HG03521 (cell line): ENCODE measurements around the gene TNN.
"Not testable (repeated sequence)": the region's sequence is repeated elsewhere in the genome, so short reads cannot be mapped to it uniquely, and the experiment has no call there.

Experiments used
- ATAC-seq: cut with Tn5 transposase; IDR thresholded peaks from one replicate; pipeline ENCODE4 v1.9.1; 2021; ENCODE audit warnings: mild to moderate bottlenecking, moderate library complexity; ENCODE audit not compliant: unreplicated experiment

The TNN gene

DNA sequence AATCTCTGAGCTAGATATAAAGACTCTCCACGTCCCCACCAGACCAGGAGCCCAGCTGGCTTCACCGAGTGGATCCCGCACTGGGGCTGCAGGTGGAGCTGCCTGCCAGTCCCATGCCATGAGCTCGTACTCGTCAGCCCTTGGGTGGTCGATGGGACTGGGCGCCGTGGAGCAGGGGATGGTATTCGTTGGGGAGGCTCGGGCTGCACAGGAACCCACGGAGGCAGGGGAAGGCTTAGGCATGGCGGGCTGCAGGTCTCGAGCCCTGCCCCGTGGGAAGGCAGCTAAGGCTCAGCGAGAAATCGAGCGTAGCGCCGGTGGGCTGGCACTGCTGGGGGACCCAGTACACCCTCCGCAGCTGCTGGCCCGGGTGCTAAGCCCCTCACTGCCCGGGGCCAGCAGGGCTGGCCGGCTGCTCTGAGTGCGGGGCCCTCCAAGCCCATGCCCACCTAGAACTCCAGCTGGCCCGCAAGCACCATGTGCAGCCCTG, 40.7 kb downstream of the TNN start:
- ATAC-seq: not testable (repeated sequence)

DNA sequence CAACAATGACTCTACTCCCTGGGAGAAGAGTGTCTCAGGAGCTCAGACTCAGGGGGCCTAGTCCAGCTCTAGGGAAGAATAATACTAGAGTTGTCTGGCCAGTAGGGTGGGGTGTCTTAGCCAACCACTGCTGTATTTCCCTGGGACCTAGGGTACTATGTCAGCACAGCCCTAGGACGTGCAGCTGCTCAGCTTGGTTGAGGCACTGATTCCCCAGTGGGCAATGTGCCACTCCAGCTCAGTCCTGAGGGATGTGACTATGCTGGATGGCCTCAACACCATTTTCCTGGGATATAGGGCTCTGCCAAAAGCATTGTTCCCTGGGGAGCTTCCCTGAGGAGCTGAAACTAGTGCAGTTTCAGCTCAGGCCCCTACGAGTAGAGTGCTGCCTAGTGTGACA, 47.4 kb downstream of the TNN start:
- no peak for ATAC-seq

DNA sequence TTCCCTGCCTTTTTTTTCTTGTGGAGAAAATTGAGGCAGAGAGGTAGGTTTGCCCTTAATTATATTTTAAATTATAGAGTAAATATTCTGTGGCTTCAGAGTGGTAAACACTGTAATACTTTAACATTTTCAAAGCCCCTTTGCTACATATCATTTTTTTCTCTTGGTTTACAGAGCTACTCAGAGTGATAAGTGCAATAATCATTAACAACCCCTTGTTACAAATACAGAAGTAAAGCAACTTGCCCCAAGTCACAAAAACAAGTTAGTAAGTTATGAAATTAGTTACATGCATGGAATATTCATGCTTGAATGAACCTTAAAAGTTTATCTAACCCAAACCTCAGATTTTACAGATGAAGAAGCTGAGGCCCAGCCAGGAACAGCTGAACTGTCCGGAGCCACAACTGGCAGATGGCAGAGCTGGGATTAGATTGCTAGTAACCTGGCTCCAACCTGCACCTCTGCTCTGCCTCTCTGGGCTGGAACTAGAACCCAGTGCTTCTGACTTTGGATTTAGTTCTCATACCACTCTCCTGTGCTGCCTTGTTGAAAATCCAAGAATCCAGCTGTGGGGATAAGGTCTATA, 48.7 kb downstream of the TNN start:
- ATAC-seq: no peak

DNA sequence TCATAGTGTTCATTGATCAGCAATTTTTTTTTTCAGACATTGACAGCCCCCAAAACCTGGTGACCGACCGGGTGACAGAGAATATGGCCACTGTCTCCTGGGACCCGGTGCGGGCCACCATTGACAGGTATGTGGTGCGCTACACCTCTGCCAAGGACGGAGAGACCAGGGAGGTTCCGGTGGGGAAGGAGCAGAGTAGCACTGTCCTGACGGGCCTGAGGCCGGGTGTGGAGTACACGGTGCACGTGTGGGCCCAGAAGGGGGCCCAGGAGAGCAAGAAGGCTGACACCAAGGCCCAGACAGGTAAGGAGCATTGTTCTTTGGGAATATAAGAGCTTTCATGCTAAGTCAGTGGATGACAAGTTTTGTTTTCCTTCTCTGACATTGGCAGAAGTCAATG, 49.3 kb downstream of the TNN start:
- no peak for ATAC-seq

DNA sequence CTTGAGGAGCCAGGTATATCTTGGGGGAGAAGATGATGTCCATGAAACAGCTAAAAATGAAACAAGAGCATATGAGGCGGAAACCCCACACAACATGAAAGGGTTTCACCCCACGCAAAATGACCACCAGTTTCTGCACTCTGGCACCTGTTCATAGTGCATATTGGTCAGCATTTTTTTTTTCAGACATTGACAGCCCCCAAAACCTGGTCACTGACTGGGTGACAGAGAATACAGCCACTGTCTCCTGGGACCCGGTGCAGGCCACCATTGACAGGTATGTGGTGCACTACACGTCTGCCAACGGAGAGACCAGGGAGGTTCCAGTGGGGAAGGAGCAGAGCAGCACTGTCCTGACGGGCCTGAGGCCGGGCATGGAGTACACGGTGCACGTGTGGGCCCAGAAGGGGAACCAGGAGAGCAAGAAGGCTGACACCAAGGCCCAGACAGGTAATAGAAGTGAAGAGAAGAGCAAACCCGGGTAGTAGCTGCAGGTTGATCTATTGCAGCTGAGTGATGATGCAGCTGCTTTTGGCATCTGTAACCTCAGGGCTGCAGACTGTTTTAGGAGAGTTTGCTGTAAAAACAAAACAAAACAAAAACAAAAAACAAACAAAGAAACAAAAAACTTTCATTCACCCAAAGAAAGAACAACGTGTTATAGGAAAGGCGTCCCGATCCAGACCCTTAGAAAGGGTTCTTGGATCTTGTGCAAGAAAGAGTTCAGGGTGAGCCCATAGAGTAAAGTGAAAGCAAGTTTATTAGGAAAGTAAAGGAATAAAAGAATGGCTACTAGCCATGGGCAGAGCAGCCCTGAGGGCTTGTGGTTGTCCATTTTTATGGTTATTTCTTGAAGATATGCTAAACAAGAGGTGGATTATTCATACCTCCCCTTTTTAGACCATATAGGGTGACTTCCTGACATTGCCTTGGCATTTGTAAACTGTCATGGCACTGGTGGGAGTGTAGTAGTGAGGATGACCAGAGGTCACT, 51.0 kb downstream of the TNN start:
- ATAC-seq: no peak

DNA sequence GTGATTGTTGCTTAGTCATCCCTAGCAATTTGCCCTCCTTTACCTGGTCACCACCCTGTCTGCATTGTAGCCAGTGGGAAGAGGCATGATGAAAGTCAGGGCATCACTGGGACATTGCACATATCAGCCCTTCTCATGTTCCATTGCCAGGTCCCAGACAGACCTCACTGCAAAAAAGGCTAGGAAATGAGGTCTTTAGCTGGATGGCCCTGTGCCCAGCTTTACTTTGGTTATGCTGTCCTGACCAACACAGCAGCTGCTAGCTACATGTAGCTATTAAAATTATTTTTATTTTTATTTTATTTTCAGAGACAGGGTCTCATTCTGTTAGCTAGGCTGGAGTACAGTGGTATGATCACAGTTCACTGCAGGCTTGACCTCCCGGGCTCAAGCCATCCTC, 52.9 kb downstream of the TNN start:
- no peak for ATAC-seq

DNA sequence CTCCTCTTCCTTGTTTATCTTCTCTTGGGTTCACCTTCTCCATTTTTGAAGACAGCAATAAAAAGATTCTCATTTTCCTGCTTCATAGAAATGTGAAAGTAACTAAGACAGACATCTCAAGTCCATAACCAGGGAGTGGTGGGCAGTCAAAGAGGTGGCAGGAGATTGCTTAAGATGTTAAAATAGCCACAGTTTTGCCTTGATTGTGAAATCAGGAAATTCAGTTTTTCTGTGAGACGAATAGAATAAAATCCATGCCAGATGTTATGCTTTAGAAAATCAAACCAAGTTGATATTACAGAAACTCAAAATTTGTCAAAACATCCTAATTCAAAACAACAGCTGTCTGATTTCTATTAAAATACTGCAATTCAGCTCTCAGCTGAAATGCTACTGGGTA, 57.2 kb downstream of the TNN start:
- no peak for ATAC-seq

DNA sequence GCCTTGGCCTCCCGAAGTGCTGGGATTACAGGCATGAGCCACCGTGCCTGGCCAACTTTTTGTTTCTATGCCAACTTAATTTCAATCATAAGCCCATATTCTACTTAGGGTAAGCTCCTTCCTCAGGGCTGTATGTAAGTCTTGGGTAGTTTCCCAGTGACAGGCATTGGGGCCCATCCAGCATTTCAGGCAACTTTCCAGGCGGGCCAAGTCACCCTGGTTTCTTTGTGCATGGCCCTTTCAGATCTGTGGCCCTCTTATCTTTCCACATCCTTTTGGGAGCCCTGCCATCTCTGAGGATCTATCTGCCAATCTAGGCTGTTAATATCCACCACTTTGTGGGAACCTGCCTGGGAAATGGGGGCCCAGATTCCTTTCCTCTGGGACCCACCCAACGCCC, 58.7 kb downstream of the TNN start:
- no peak for ATAC-seq

DNA sequence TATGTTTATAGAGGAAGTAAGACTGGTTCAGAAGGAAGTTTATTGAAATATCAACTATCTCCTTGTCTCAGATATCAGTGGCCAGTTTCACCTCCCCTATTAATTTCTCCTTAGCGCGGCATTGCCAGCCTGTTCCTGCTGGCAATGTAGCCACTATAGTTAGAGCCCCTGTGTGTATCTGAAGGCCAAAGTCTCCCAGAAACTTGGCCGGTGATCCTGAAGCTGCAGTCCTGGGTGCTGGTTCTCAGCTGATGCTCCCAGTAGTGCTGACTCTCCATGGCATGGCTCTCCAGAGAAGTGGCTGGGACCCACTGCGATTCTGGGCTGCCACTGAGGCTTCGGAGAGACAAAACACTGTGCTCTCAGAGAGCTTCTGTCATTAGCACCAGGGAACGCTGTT, 59.9 kb downstream of the TNN start:
- no peak for ATAC-seq

DNA sequence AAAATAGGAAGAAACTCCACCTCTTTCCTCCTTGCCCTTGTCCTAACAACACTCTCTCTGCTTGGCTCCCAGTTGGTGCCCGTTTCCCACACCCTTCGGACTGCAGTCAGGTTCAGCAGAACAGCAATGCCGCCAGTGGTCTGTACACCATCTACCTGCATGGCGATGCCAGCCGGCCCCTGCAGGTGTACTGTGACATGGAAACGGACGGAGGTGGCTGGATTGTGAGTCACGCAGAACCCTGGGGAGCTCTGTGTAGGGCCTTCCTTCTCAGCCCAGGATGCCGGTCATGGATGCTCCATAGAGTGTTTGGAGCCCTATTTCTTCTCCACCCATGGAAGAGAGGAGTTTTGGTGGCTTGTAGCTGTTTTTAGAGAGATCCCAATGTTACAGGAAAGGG, 60.9 kb downstream of the TNN start:
- ATAC-seq: no peak

DNA sequence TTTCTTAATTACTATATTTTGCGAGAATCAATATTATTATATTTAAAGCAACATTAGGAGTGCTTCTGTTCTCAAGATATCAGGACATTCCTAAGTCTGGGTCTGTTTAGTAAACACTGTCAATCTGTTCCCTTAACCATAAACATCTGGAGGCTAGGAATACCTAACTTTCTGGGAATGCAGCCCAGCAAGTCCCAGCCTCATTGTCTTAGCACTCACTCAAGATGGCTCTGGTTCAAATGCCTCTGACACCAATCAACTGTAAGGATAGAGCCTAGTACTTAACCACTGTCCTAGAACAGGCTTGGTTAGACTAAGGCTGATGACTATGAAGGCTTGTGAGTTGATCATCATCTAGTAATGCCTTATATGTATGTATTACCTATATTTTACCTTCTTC, 61.5 kb downstream of the TNN start:
- ATAC-seq: no peak

DNA sequence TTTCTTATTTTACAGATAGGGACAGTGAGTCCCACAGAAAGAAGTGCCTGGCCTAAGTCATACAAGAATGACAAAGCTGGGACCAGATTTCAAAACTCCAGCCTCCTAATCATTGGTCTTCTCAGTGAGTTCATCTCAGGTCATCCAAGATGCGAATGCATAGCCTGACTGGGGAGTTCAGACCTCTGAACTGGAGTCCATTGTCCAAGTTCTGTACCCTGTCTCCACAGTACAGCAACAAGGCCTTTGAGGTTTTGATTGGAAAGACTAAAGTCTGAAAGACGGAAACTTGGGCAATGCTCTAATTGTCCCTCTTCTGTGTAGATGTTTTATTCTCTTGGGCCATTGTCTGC, 62.0 kb downstream of the TNN start:
- ATAC-seq: no peak

DNA sequence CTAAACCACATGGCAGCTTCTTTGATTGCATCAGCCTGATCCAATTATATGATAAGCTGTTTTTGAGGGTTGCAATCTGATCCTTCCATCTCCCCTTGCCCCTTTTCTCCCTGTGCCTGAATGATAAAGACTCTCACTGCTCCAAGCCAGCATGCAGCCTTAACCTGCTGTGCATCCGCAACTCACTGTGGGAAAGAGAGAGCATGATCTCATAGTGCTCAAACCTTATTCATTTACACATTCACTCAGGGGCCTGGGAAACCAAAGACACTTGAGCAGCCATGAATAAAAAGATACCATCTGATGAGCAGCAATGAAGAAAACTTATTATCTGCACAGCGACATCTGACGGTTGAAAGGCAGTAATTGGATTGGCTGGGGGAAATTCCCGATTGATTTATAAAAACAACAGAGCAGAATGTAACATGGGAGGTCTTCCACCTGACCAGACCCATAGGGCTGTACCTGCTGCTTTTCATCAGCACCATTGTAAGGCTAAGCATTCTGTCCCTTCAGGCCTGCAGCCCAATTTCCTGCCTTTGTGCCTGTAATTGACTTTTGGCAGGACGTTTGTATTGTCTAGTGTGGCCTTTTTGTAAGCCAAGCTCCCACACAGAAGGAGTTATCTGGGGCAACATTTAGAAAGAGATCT, 62.5 kb downstream of the TNN start:
- no peak for ATAC-seq

DNA sequence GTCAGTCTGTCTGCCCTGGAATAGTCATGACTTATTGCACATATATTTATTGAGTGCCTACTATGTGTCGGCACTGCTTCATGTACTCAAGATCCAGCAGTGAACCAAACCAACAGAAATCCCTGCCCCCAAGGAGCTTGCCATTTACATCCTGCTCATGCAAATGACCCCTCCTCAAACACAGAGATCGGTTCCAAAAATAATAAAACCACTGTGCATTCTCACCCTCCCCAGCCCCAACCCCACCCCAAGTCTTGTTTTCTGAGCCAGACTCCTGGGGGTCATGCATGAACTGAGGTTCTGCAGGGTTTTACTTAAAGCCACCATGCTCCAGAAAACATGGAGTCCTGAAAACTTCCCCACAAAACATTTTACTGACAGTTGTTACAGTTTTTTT, 63.0 kb downstream of the TNN start:
- ATAC-seq: no peak

DNA sequence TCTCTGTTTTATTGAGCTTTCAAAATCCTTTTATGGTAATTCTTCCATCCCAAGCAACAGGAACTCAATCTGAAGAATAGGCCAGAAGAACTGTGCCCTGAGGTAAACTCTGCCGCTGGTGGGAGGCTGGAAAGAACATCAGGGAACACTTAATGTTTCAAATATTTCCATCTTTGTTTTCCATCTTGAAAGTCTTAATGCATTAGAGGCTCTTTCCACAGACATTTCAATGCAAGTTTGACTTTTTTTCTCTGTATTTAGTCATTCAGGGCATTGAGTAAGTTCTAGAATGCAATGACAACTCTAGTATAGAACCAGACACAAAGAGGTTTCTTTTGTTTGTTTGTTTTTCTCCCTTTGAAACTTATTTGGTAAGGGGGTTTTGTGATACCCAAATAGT, 63.5 kb downstream of the TNN start:
- no peak for ATAC-seq

DNA sequence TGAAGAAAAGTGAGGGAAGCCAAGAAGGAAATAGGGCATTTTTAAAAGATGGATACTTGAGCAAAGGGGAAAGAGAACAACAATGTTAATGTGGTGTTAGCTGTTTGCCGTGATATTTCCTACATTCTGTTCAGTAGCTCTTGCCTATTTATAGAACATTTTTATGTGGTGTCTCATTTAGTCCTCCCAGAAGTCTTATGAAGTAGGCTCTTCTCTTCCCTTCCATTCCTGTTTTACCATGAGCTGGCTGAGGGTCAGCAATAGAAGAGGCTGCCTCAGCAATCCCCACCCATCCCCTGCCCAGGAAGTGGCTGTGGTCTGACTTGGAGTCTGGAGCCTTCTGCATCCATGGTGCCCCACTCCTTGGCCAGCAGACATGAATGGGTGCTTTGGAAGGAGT, 64.8 kb downstream of the TNN start:
- ATAC-seq: no peak

DNA sequence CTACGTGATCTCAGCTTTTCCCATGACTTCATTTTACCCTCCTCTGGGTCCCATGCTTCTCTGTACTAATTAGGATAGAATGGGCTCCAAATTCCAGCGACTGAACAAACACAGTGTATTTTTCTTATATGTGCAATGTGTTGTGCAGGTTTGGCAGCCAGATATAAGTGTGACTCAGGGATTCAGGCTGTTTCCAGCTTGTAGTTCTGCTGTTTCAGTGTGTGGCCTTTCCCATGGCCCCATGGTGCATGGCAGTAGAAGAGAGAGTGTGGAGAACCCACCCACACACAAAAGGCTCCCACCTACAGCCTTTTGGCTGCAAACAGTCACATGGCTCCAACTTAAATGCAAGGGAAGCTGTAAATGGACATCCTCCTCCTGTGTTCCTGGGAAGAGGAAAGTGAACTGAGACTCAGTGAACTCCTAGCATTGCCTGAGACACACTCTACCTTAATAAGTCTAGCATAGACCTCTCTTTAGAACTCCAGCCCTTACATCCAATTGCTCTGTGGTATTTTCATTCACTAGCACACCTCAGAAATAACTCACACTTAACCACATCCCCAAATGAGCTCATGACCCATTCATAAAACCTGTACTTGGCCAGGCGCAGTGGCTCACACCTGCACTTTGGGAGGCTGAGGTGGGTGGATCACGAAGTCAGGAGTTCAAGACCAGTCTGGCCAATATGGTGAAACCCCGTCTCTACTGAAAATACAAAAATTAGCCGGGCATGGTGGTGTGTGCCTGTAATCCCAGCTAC, 66.2 kb downstream of the TNN start:
- no peak for ATAC-seq

DNA sequence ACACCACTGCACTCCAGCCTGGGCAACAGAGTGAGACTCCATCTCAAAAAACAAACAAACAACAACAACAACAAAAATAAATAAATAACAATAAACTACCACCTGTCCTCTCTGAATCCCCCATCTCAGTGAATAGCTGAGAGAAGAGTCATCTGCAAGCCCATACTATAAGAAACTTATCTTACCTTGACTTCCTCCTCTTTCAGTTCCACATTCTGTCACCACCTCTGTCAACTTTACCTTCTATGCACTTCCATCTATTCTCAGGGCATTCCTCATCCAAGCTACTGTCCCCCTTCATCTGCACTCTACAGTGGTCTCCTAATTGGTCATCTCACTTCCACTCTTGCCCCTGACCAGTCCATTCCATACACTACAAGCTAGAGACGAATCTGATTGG, 66.9 kb downstream of the TNN start:
- no peak for ATAC-seq

DNA sequence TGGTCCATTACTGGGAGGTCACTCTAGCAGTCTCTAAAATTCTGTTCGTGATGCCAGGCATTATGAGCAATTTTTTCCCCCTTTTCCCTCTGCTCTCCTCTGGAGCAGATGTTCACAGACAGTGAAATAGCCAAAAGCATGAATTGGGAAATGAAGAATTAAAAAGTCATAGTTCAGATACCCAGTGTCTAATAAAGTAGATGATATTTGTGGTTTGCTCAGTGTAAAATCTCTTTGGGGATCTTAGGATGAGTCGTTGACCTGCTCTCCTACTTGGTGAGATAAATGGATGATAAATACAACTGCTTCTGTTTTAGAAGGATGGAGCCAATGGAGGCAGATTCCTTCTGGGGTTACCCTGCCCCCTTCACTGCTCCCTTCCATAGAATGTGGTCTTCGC, 68.6 kb downstream of the TNN start:
- no peak for ATAC-seq

DNA sequence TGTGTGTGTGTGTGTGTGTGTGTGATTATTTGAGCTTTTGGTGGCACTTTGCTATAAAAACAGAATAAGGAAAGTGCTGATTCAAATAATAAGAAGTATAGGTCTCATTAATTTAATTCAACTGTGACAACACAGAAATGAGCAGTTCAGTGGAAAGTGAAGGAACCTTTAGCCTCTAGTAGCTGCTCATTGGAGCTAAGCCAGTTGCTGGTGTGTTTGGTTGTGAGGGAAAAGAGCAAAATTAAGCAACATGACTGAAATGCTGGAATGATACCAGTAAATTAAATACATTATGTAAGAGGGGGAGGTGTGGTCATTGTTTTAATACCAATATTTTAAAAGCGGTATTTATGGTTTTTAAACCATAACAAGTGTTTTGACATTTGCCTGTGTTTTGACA, 69.7 kb downstream of the TNN start:
- no peak for ATAC-seq

DNA sequence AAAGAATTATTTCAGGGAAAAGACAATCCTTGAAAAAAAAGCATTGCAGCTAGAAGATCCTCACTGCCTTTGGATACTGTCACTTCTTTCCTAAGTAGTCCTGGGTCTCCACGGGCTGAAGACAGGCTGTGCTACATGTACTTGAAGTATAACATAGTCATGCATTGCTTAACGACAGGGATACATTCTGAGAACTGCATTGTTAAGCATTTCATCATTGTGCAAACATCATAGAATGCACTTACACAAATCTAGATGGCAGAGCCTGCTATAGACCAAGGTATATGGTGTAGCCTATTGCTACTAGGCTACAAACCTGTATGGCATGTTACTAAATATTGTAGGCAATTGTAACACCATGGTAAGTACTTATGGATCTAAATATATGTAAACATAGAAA, 70.9 kb downstream of the TNN start:
- ATAC-seq: no peak
